Left renal pelvis (tissue), 4 donors: ENCODE data around the gene XRCC1. TPM values are rescaled to one million over a fixed set of nuclear protein-coding genes. Genes with fewer than 3 reads are reported as not detected.
A peak's percentile ranks its signal among the peaks of the same experiment; 100 is the strongest.
"Not testable (repeated sequence)": the region's sequence is repeated elsewhere in the genome, so short reads cannot be mapped to it uniquely, and the experiment has no call there.

Experiments
- DNase-seq, 4 donors: peaks; one replicate each; pipeline ENCODE4 v3.0.0-alpha.2; 2013; ENCODE audit warnings: low read depth in 4 of 4, low spot score in 3 of 4
- polyA plus RNA-seq, 4 donors: library from polyadenylated mRNA; unstranded; fragments of 120-200 nt; gene quantifications; one replicate each; pipeline ENCODE4 v1.2.1, GENCODE V29; 2013; ENCODE audit not compliant: insufficient read length in 4 of 4

Gene XRCC1
- polyA plus RNA-seq, 4 donors: 49.1 to 67.6 (median 57.3) TPM

DNA sequence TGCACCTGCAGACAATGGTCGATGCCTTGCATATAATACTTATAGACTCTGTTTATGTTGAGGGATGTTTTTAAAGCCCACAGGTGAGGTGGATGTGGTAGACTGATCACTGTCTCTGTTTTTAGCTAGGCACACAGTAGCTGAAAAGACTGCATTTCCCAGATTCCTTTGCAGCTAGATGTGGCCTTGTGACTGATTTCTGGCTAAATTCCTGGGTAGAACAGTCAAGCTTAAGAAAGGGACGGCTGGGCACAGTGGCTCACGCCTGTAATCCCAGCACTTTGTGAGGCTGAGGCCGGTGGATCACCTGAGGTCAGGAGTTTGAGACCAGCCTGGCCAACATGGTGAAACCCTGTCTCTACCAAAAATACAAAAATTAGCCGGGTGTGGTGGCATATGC lies 25.0 kb upstream of the XRCC1 start:
- not testable (repeated sequence) for DNase-seq

DNA sequence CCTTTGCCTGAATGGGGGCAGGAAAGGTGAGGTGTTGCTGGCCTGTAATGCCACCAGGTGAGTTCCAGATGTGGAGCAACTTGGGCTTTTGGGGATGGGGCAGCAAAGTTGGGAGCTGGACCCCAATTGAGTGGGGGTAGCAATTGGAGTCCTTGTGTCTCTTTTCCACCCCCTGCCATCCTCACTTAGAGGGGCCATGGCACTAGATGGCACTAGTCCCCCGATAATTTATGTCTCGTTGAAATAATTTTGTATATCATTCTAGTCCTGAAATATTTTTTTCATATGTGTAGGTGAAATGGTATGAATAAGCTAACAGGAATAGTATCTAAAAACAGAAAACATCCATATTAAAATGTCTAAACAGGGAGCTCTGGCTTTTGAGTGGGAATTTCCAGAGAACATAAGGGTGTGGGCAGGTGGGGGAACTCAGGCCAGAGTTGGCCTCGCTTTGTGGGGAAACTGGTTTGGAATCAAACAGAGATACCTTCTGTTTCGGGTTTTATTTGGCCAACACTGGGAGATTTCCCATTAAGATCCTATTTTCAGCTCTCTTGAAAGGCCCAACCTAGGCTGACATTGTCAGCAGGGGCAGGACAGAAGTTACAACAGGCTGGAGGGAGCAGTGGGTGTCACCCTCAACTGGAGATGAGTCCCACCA lies 24.4 kb upstream of the XRCC1 start:
- no peak for DNase-seq

DNA sequence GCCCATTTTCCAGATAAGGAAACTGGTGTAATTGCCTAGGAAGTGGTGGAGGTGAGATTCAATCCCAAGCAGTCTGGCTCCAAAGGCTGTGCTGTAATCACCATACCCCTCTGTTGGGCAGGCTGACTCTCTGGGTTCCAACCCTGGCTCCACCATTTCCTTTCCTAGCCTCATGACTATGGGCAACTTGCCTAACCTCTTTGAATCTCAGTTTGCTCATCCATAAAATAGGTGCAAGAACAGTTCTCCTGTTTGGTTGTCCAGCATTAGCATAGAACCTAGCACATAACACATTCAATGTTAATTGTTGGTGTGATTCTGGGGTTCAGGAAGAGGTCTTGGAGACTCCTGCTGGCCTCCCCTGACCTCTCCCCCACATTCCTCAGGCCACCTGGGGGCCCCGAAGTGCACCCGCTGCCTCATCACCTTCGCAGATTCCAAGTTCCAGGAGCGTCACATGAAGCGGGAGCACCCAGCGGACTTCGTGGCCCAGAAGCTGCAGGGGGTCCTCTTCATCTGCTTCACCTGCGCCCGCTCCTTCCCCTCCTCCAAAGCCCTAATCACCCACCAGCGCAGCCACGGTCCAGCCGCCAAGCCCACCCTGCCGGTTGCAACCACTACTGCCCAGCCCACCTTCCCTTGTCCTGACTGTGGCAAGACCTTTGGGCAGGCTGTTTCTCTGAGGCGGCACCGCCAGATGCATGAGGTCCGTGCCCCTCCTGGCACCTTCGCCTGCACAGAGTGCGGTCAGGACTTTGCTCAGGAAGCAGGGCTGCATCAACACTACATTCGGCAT lies 23.3 kb upstream of the XRCC1 start:
- no peak for DNase-seq

DNA sequence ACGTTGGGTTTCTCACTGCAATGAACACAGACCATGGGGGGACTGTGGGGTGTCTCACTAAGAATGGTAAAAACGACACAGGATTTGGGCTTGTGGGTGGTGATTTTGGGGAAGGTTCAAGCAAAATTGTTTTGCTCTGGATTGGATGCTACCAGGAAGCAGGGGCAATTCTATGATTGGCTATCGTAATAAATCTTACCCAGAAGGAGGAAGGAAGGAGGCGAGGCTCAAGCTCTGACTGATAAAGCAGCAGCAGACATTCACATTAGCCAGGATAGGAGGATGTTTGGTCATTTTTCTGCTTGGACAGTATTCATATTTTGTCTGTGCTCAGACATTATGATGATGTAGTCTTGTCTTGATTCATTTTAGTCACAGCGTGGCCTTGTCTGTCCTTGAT lies 22.5 kb upstream of the XRCC1 start:
- no peak for DNase-seq

DNA sequence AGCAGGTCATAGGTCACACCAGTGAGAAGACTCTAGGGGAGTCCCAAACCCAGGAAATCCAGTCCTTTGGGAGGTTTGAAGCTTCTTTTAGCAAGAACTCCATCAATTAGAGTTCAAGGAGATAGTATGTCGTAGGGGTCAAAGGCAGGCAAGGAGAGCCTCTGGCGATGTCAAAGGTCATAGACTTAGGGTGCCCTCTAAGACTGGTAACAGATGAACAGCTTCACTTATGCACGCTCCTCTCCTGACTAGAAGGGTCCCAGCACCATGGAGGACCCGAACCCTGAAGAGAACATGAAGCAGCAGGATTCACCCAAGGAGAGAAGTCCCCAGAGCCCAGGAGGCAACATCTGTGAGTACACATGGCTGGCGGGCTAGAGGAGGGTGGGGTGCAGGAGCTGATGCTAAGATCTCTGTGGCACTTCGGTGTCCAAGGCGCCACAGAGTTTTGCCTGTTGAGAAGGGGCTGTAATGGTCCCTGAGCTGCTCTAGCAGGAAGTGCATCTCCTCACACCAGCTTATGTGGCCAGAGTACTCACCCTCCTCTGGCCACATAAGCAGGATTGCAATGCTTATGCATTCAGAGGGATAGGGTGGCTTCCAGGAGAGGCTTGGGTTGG lies 21.6 kb upstream of the XRCC1 start:
- no peak for DNase-seq

DNA sequence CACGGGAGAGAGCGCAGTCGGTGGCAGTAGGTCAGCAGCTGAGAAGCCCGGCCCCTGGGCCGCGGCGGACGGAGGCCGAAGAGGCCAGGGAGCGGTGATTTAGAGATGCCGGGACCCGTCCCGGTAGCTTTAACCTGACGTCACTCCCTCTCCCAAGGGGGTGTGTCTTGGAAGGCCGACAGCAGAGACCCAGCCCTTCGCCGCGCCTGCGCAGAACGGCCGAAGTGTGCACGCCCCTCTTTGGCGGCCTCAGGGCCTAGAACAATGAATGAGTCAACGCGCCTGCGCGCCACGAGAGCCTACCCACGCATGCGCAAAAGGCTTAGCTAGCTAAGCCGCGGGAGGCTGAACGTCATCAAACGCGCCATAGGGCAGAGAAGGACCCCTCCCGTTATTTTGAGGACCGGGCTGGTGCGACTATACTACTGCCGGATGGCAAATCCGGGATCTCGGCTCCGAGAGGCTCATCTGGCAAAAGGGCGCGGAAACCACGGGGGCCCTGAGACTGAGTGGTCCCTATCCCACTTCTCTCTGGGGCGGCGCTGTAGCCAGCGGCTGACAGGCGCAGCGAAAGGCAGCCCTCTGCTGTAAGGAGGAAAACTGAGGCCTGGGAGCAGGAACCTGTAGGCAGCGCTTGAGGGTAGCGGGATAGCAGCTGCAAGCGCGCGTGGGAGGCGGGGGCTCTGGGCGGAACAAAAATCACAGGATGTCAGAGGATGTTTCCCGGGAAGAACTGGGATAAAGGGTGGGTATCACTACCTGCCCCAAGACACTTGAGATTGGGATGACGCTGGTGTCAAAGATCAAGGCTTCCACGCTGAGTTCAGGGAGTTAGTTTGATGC lies 20.9 kb upstream of the XRCC1 start, which contains the start of the genes IRGQ and ZNF576:
Gene IRGQ (minus strand): TSS at position 136 of the 843 bp plus-strand sequence. CDS start 796 bp downstream, outside the sequence.
Gene ZNF576 (plus strand): TSS at position 597 of the 843 bp plus-strand sequence. CDS start 514 bp downstream, outside the sequence.
- DNase-seq: peak; percentile 100

DNA sequence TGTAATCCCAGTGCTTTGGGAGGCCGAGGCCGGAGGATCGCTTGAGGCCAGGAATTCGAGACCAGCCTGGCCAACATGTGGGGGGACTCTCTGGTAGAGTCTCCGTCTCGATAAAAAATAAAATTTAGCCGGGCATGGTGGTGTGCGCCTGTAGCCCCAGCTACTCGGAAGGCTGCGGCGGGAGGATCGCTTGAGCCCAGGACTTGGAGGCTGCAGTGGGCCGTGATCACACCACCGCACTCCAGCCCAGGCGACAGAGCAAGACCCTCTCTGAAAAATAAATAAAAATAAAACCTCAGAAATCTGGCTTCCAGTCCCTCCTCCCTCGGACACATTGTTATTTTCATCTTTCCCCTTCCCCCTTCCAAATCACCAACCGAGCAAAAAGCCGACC lies 20.3 kb upstream of the XRCC1 start:
- DNase-seq: no peak

DNA sequence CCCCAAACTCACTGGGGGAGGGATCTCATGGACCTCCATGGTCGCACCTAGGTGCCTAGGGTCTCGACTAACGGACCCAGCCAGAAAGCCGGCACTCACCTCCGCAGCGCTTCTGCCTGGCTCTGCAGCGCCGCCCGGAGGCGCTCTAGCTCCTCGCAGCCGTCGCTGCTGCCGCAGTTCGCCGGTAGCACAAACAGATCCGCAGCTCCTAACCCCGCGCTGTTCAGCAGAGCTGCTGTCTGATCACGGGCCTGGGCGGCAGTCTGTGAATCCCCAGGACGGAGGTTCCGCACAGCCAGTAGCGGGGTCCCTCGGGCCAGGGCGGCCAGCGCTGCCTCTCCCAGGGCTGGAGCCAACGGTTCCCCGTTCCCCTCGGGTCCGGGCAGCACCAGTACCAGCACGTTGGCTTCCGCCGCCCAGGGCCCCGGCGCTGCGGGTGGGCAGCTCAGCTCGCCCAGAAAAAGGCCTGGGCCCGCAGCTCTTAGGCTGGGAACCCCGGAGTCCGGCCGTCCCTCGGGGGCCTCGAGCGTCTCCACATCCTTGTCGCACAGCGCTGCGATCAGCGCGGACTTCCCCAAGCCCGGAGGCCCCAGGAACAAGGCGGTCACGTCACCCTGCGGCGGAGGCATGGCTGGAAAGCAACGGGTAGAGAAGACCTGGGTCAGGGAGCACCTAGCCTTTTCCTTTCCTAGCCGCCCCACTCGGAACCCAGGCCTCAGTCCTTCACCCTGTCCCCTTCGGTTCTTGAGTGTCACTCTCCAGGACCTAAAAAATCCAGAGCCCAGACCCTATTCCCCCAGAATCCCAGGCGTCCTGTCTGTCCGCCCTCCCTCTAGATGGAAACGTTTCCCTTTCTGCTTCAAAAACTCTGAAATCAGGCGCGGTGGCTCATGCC lies 19.6 kb upstream of the XRCC1 start:
- peak in 1 of 4 donors; percentile 39 for DNase-seq

DNA sequence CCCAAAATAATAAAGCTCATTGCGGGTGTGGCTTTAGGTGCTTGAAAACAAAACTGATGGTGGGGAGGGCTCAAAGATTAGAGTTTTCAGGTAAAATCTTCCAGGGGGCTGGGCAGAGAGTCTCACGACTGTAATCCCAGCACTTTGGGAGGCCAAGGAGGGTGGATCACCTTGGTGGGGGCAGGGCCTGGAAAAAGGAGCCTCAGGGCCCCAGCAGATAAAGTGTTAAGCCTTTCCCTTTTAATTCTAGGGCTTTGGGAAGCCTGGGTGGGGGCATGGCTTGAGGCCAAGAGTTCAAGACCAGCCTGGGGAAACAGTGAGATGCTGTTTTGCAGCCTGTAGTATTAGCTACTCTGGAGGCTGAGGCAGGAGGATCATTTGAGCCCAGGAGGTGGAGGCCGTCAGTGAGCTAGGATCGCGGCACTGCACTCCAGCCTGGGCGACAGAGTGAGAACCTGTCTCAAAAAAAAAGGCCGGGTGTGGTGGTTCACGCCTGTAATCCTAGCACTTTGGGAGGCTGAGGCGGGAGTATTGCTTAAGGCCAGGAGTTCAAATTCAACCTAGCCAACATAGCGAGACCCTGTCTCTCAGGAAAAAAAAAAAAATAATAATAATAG lies 18.9 kb upstream of the XRCC1 start:
- no peak for DNase-seq

DNA sequence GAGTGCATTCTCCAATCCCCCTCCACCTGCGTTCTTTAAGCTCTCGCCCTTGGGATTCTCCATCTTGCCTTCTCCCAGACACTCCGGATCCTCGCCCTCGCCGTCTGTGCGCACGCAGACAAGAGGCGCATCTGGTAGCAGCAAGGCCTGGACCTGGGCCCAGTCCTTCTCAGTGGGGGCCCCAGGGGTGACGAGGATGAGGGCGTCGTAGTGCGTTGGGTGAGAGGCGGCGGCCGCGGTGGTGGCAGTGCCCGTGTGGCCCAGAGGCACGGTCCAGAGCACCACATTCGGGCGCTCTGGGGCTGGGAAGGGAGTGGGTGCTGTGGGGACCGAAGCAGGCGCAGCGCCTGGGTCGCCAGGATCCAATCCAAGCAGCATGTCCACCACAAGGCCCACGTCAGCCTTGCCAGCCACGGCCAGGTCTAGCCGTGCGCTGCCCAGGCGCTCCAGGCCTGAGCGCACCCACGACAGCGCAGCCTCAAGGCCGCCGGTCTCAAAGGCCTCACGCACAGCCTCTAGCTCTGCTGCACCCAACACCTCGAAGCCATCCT lies 17.5 kb upstream of the XRCC1 start:
- no peak for DNase-seq

DNA sequence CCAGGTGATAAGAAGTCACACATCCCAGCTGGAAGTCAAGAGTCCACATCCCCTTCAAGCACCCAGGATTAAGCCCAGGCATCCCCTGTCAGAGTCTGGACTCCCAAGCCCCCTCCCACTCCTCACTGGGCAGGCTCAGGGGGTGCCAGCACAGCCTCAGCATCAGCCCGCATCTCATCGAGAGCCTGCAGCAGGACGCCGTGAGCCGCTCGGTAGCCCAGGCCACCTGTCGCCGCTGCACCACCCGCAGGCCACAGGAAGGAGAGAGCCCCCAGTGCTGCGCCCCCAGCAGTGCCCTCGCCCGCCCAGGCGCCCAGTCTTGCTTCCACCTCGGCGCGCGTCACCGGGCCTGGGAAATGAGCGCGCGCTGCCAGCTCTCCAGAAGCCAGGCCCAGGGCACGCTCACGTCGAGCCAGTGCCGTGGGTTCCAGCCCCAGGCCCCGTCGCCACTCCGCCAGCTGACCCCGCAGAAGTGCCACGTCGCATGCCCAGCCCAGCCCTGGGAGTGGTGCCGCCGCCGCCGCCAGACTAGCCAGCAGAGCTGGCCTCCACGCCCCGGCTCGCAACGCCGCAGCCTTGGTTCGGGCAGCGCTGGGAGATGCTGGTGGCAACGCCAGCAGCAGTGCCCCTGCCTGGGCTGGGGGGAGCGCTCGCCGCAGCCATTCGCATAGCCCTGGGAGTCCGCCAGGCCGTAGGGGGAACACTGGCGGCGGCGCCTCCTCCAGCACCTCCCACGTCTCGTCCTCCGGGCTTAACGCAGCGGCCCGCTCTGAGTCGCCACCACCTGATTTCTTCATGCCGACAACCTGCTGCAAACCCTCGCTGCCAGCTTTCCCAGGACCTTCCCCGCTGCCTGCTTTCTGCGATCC lies 16.8 kb upstream of the XRCC1 start:
- DNase-seq: no peak

DNA sequence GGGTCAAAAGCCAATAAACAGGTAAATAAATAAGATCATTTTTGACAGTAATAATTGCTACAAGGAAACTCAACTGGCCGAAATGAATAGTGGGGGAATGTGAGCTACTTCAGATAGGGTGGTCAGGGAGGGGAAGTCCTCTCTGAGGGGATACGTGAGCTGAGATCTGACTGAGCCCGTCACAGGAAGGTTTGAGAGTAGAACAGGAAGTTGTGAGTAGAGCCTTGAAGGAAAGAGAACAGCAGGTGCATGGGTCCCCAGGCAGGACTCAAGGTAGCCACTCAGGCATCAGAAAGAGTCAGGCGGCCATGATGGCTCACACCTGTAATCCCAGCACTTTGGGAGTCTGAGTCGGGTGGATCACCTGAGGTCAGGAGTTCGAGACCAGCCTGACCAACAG lies 14.4 kb upstream of the XRCC1 start:
- DNase-seq: no peak

DNA sequence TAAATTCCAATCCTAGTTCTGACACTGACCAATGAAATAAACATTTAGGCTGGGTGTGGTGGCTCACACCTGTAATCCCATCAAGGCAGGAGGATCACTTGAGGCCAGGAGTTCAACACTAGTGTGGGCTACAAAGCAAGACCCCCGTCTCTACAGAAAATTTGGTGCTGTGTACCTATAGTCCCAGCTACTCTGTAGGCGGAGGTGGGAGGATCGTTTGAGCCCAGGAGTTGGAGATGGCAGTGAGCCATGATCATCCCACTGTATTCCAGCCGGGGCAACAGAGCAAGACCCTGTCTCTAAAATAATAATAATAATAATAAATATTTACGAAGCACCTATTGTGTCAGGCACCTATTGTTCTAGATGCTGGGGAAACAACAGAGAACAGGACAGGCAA lies 13.9 kb upstream of the XRCC1 start:
- no peak for DNase-seq

DNA sequence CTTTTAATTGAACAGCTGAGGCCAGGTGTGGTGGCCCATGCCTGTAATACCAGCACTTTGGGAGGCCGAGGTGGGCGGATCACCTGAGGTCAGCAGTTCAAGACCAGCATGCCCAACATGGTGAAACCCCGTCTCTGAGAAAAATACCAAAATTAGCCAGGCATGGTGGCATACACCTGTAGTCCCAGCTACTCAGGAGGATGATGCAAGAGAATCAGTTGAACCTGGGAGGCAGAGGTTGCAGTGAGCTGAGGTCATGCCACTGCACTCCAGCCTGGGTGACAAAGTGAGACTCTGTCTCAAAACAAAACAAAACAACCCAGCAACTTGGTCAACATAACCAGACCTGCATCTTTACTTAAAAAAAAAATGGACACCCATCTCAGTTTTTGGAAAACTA lies 11.7 kb upstream of the XRCC1 start:
- not testable (repeated sequence) for DNase-seq

DNA sequence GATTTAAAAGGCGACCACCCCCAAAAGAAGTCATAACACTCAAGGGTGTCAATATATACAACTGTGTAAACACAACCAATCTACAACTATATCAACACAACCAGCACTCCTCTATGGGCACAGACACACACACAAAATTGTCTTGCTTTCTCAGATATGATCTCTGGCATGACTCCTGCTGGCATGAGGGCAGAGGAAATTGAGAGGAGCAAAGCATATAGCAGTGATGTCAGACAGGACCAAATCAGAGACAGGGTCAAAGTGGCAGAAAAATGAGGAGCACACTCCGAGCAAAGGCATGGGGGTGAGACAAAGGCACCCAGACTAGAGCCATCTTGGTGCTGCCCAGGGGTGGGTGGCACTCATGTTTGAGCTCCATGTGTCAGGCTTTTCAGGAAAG lies 11.0 kb upstream of the XRCC1 start:
- no peak for DNase-seq

DNA sequence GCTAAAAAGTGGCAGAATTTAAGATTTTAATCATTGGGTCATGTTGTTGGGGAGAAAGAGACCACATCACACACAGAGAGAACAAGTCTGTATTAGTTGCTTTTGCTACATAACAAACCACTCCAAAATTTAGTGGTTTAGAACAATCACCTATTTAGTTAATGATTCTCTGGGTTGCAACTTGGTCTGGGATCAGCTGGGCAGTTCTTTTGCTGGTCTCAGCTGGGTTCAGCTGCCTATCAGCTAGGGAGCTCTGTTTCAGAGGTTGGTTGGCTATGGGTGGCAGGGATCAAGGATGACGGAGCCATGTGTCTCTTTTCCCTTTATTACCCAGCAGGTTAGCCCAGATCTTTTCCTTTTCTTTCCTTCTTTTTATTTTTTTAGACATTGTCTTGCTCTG lies 9.2 kb upstream of the XRCC1 start:
- DNase-seq: no peak

DNA sequence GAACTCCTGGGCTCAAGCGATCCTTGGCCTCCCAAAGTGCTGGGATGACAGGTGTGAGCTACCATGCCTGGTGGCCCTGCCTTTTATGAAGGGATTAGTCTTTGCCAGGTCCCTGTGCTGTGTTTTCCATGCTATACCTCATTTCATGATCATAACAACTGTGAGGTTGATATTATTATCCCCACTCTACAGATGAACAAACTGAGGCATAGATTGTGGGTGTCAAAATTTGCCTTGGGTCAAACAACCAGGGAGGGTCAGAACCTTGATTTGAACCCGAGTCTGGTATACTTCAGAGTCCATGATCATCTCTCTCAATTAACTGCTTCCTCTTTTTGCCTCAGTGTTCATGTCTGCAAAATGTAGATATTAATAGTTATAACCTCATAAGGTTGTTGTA lies 7.2 kb upstream of the XRCC1 start:
- no peak for DNase-seq

DNA sequence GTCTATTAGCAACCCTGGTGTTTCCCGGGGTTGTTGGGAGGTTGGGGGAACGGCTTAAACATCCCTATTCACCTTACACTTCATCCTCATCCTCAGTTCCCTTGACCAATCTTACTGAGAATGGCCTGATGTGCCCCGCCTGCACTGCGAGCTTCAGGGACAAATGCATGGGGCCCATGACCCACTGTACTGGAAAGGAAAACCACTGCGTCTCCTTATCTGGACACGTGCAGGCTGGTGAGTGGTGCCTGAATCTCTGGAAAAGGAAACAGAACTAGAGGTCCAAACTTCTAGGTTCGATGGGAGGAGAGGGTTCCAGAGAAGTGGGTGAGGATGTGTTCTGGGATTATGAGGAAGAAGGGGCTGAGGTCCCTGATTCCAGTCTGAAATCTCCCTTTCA lies 6.1 kb upstream of the XRCC1 start:
- no peak for DNase-seq
